H9 (cell line): ENCODE results near the gene AKT3. TPM values are rescaled to one million over a fixed set of nuclear protein-coding genes. Genes with fewer than 3 reads are reported as not detected.

Source experiments
- DNase-seq: peaks from one replicate; pipeline ENCODE4 v3.0.0-alpha.2; 2017
- H2AFZ ChIP-seq: one replicate; pipeline ENCODE4 v1.6.1; 2013; ENCODE audit warnings: mild to moderate bottlenecking, low read length, control low read depth, moderate library complexity
- H2AK5ac ChIP-seq: 2 replicates; pipeline ENCODE4 v1.6.1; 2013; ENCODE audit warnings: low read length, control low read depth, mixed read lengths; ENCODE audit not compliant: insufficient read length
- H2BK120ac ChIP-seq: one replicate; pipeline ENCODE4 v1.6.1; 2013; ENCODE audit warnings: low read depth, mild to moderate bottlenecking, low read length, control low read depth, inconsistent platforms; ENCODE audit not compliant: poor library complexity, severe bottlenecking
- H2BK12ac ChIP-seq: 2 replicates; pipeline ENCODE4 v1.6.1; 2013; ENCODE audit warnings: low read length, control low read depth, mixed read lengths, low read depth; ENCODE audit not compliant: insufficient read length
- H2BK15ac ChIP-seq: 2 replicates; pipeline ENCODE4 v1.6.1; 2013; ENCODE audit warnings: low read depth, low read length, control low read depth
- H2BK20ac ChIP-seq: one replicate; pipeline ENCODE4 v1.6.1; 2013; ENCODE audit warnings: low read depth, mild to moderate bottlenecking, low read length, control low read depth, inconsistent platforms; ENCODE audit not compliant: poor library complexity, severe bottlenecking
- H2BK5ac ChIP-seq: 2 replicates; pipeline ENCODE4 v1.6.1; 2013; ENCODE audit warnings: low read length, control low read depth, mixed read lengths; ENCODE audit not compliant: insufficient read length
- H3K14ac ChIP-seq: 2 replicates; pipeline ENCODE4 v1.6.1; 2013; ENCODE audit warnings: low read length, control low read depth; ENCODE audit not compliant: insufficient read depth
- H3K18ac ChIP-seq: 2 replicates; pipeline ENCODE4 v1.6.1; 2013; ENCODE audit warnings: low read depth, mild to moderate bottlenecking, mixed read lengths, low read length, control low read depth; ENCODE audit not compliant: insufficient read length
- H3K23ac ChIP-seq: 2 replicates; pipeline ENCODE4 v1.6.1; 2013; ENCODE audit warnings: low read length, control low read depth, mixed read lengths, low read depth; ENCODE audit not compliant: insufficient read length
- H3K23me2 ChIP-seq: 2 replicates; pipeline ENCODE4 v1.6.1; 2013; ENCODE audit warnings: low read depth, mild to moderate bottlenecking, mixed read lengths, low read length, control low read depth; ENCODE audit not compliant: insufficient read length, poor library complexity, severe bottlenecking
- H3K27ac ChIP-seq: 2 replicates; pipeline ENCODE4 v1.5.1; 2013; ENCODE audit warnings: low read length, control low read depth, mixed read lengths, low read depth; ENCODE audit not compliant: insufficient read length
- H3K27me3 ChIP-seq: 2 replicates; pipeline ENCODE4 v1.6.1; 2013; ENCODE audit warnings: low read length, control low read depth, inconsistent platforms; ENCODE audit not compliant: insufficient read depth
- H3K4ac ChIP-seq: 2 replicates; pipeline ENCODE4 v1.6.1; 2013; ENCODE audit warnings: low read depth, mild to moderate bottlenecking, control low read depth, inconsistent platforms, low read length, moderate library complexity
- H3K4me1 ChIP-seq: 2 replicates; pipeline ENCODE4 v1.6.1; 2013; ENCODE audit warnings: low read length, control low read depth, inconsistent platforms; ENCODE audit not compliant: insufficient read depth
- H3K4me2 ChIP-seq: 2 replicates; pipeline ENCODE4 v1.6.1; 2013; ENCODE audit warnings: low read length, control low read depth, mixed read lengths; ENCODE audit not compliant: insufficient read length, insufficient read depth
- H3K56ac ChIP-seq: 2 replicates; pipeline ENCODE4 v1.6.1; 2013; ENCODE audit warnings: low read depth, mild to moderate bottlenecking, mixed read lengths, low read length, control low read depth; ENCODE audit not compliant: insufficient read length
- H3K79me1 ChIP-seq: 2 replicates; pipeline ENCODE4 v1.6.1; 2013; ENCODE audit warnings: low read depth, mild to moderate bottlenecking, moderate library complexity, low read length, control low read depth, inconsistent platforms; ENCODE audit not compliant: insufficient read depth, poor library complexity, severe bottlenecking
- H3K79me2 ChIP-seq: 2 replicates; pipeline ENCODE4 v1.6.1; 2013; ENCODE audit warnings: low read length, control low read depth, inconsistent platforms; ENCODE audit not compliant: insufficient read depth
- H3K9ac ChIP-seq: 2 replicates; pipeline ENCODE4 v1.6.1; 2013; ENCODE audit warnings: low read length, control low read depth, mixed read lengths; ENCODE audit not compliant: insufficient read length; ENCODE audit errors: extremely low read depth
- H3K9me3 ChIP-seq: one replicate; pipeline ENCODE4 v1.6.1; 2013; ENCODE audit warnings: low read depth, low read length, inconsistent platforms; ENCODE audit not compliant: control insufficient read depth
- H3T11ph ChIP-seq: one replicate; pipeline ENCODE4 v1.6.1; 2013; ENCODE audit warnings: mild to moderate bottlenecking, low read length, control low read depth, inconsistent platforms
- H4K20me1 ChIP-seq: one replicate; pipeline ENCODE4 v1.6.1; 2013; ENCODE audit not compliant: control insufficient read depth, insufficient read length, insufficient read depth
- H4K5ac ChIP-seq: 2 replicates; pipeline ENCODE4 v1.6.1; 2013; ENCODE audit warnings: low read depth, mild to moderate bottlenecking, mixed read lengths, low read length, control low read depth; ENCODE audit not compliant: insufficient read length
- H4K8ac ChIP-seq: replicated peaks from 2 replicates; pipeline ENCODE4 v1.6.1; 2013; ENCODE audit warnings: low read length, control low read depth, mixed read lengths, low read depth; ENCODE audit not compliant: insufficient read length
- H4K91ac ChIP-seq: 2 replicates; pipeline ENCODE4 v1.6.1; 2013; ENCODE audit warnings: low read depth, mild to moderate bottlenecking, moderate library complexity, mixed read lengths, low read length, control low read depth; ENCODE audit not compliant: insufficient read length
- H3K27ac Mint-ChIP-seq, 3 experiments: 2 replicates in 2 of 3; 3 replicates in 1 of 3; pipeline ENCODE4 v1.8.0; 2020 to 2021; ENCODE audit warnings: mixed read lengths in 3 of 3, mild to moderate bottlenecking in 1 of 3, moderate library complexity in 1 of 3
- H3K27me3 Mint-ChIP-seq: 2 replicates; pipeline ENCODE4 v1.8.0; 2021; ENCODE audit warnings: low read depth, mild to moderate bottlenecking, moderate library complexity, mixed read lengths
- H3K36me3 Mint-ChIP-seq, 3 experiments: 2 replicates in 2 of 3; 3 replicates in 1 of 3; pipeline ENCODE4 v1.8.0; 2020 to 2021; ENCODE audit warnings: low read depth in 3 of 3, mixed read lengths in 3 of 3; ENCODE audit not compliant: insufficient read depth in 1 of 3
- H3K4me1 Mint-ChIP-seq, 2 experiments: 2 replicates each; pipeline ENCODE4 v1.8.0; 2020; ENCODE audit warnings: mixed read lengths in 2 of 2
- H3K4me3 Mint-ChIP-seq, 2 experiments: 2 replicates in 1 of 2; 3 replicates in 1 of 2; pipeline ENCODE4 v1.8.0; 2020 to 2021; ENCODE audit warnings: mild to moderate bottlenecking in 2 of 2, mixed read lengths in 2 of 2, moderate library complexity in 1 of 2
- H3K9me3 Mint-ChIP-seq, 2 experiments: 2 replicates in 1 of 2; 3 replicates in 1 of 2; pipeline ENCODE4 v1.8.0; 2020; ENCODE audit warnings: mild to moderate bottlenecking in 2 of 2, mixed read lengths in 2 of 2, moderate library complexity in 1 of 2
- CTCF ChIP-seq: fragments of 200-600 bp; sonication (generic); conservative IDR thresholded peaks from 3 replicates; pipeline ENCODE4 v1.8.0; 2021; ENCODE audit warnings: antibody characterized with exemption, mild to moderate bottlenecking
- WGBS: extraction: QIAGEN DNeasy Blood & Tissue Kit; methylation state at CpG from one replicate; pipeline ENCODE4 v1.1.7; 2013; ENCODE audit warnings: missing lambda C conversion rate, low lambda C conversion rate, mixed read lengths; ENCODE audit not compliant: insufficient read length; ENCODE audit errors: extremely low coverage; 5-methylcytosine and 5-hydroxymethylcytosine counted together
- total RNA-seq: library from RNA; stranded (reverse); gene quantifications from 2 replicates; pipeline ENCODE4 v1.2.1, GENCODE V29; 2021

AKT3 gene
- total RNA-seq, 1 experiment from 2014 or later: 27.8 TPM

GRCh38 chr1:243447347-243447746, 402.7 kb downstream of the AKT3 start:
- Histone ChIP-seq H3K23me2 (no peaks in the 10 kb centered on the region), H4K91ac (no peak overlapping the region), H2AK5ac (no peak overlapping the region), H4K5ac (no peak overlapping the region), H3K23ac (no peak overlapping the region), H4K20me1 (no peaks in the 10 kb centered on the region), H2AFZ (no peak overlapping the region), H2BK20ac (no peak overlapping the region), H2BK15ac (no peak overlapping the region), H4K8ac (no peak overlapping the region), H3K9me3 (no peaks in the 10 kb centered on the region), H3K4ac (no peak overlapping the region), H3K79me1 (no peaks in the 10 kb centered on the region), H3K4me1 (no peaks in the 10 kb centered on the region), H3K56ac (no peak overlapping the region), H3K9ac (no peak overlapping the region), H2BK5ac (no peak overlapping the region), H3K18ac (no peak overlapping the region), H3K4me2 (no peak overlapping the region), H2BK120ac (no peak overlapping the region), H3K14ac (no peak overlapping the region), H3T11ph (no peak overlapping the region), H3K27ac (no peak overlapping the region), H3K27me3 (no peaks in the 10 kb centered on the region), H3K79me2 (no peaks in the 10 kb centered on the region), H2BK12ac (no peak overlapping the region)
- DNase-seq: no peak
- Mint-ChIP-seq H3K9me3 (no peaks in the 10 kb centered on the region), H3K4me1 (peaks cover under 1 to 5% of the 10 kb centered on the region in 2 experiments; a peak in 1 of 4 replicates), H3K36me3 (no peaks in the 10 kb centered on the region), H3K27me3 (no peaks in the 10 kb centered on the region), H3K27ac (no peak overlapping the region), H3K4me3 (no peak overlapping the region)
- no peak for TF ChIP-seq CTCF
- no CpG with 5 or more reads among the region's 3 CpGs for WGBS
